Activated CD8-positive, alpha-beta T cell treated with anti-CD3 and anti-CD28 coated beads for 36 hours (primary cell): ENCODE measurements around the gene SAMM50. TPM values are rescaled to one million over a fixed set of nuclear protein-coding genes. Genes with fewer than 3 reads are reported as not detected.

Experiments used
- ATAC-seq: fragments of 200-7000 bp; cut with Tn5 transposase; one replicate; pipeline ENCODE4 v1.10.0; 2021; ENCODE audit warnings: mild to moderate bottlenecking, moderate library complexity
- CTCF ChIA-PET: fragments of 350-600 bp; sonication (Branson Sonifier 250); formaldehyde crosslinking; loops from one replicate; lab custom pipeline; 2021; ENCODE audit warnings: antibody characterized with exemption; lab: Charles Lee
- POLR2A ChIA-PET: fragments of 350-600 bp; sonication (Branson Sonifier 250); formaldehyde crosslinking; loops from one replicate; lab custom pipeline; 2021; ENCODE audit warnings: antibody characterized with exemption; lab: Charles Lee
- DNase-seq: peaks from one replicate; pipeline ENCODE4 v3.0.0-alpha.2; 2020
- H3K27ac Mint-ChIP-seq: one replicate; pipeline ENCODE4 v1.8.0; 2021; ENCODE audit warnings: mild to moderate bottlenecking, mixed read lengths
- H3K27me3 Mint-ChIP-seq: one replicate; pipeline ENCODE4 v1.8.0; 2021; ENCODE audit warnings: mixed read lengths
- H3K36me3 Mint-ChIP-seq: one replicate; pipeline ENCODE4 v1.8.0; 2021; ENCODE audit warnings: low read depth, mixed read lengths
- H3K4me1 Mint-ChIP-seq: one replicate; pipeline ENCODE4 v1.8.0; 2021; ENCODE audit warnings: low read depth, mixed read lengths
- H3K4me3 Mint-ChIP-seq: one replicate; pipeline ENCODE4 v1.8.0; 2021; ENCODE audit warnings: mild to moderate bottlenecking, moderate library complexity, mixed read lengths
- H3K9me3 Mint-ChIP-seq: one replicate; pipeline ENCODE4 v1.8.0; 2021; ENCODE audit warnings: mixed read lengths
- CTCF ChIP-seq: fragments of 200-600 bp; IDR thresholded peaks from one replicate; pipeline ENCODE4 v1.8.0; 2022; ENCODE audit warnings: antibody characterized with exemption, mild to moderate bottlenecking
- intact Hi-C: fragments of 100-400 bp; cut with micrococcal nuclease; formaldehyde crosslinking; loops from one replicate; pipeline ENCODE4 v1.10.0; 2022
- total RNA-seq, 2 experiments: library from RNA; stranded (reverse); gene quantifications; one replicate each; pipeline ENCODE4 v1.2.3, GENCODE V29; 2021

The SAMM50 gene
- total RNA-seq, 2 experiments from 2014 or later, result 41.7 to 42.2 TPM

- intact Hi-C loops, result no loop called here
- Mint-ChIP-seq H3K4me3 (no peak overlapping the region), H3K4me1 (no peaks in the 10 kb centered on the region), H3K9me3 (no peaks in the 10 kb centered on the region), H3K36me3 (no peaks in the 10 kb centered on the region), H3K27me3 (peaks cover 2% of the 10 kb centered on the region), H3K27ac (no peak overlapping the region)
- DNase-seq (peak; percentile 86), ATAC-seq (peak; percentile 99)
- POLR2A ChIA-PET, result interaction anchor here (2.3 kb wide), 1 partner anchor 9 kb away, joined by 11 read pairs; the partner anchor contains the start of gene SAMM50
- CTCF ChIA-PET, result interaction anchor here (0.6 to 4.5 kb wide), 25 partner anchors 9 to 599 kb away, joined by 3 to 33 read pairs (median 4); partner anchors contain the start of genes PNPLA3 and SAMM50
- peak; percentile 83 for TF ChIP-seq CTCF
Measured at GRCh38 chr22:43945632-43946383, 9.4 kb upstream of the SAMM50 start.

DNA sequence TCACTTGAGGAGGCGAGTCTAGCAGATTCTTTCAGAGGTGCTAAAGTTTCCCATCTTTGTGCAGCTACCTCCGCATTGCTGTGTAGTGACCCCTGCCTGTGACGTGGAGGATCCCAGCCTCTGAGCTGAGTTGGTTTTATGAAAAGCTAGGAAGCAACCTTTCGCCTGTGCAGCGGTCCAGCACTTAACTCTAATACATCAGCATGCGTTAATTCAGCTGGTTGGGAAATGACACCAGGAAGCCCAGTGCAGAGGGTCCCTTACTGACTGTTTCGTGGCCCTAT is 8.9 kb upstream of the SAMM50 start:
- Mint-ChIP-seq H3K9me3 (no peaks in the 10 kb centered on the region), H3K36me3 (no peaks in the 10 kb centered on the region), H3K27ac (no peak overlapping the region), H3K27me3 (peaks cover 2% of the 10 kb centered on the region), H3K4me3 (no peak overlapping the region), H3K4me1 (no peaks in the 10 kb centered on the region)
- CTCF ChIA-PET, result interaction anchor here (0.6 to 4.5 kb wide), 22 partner anchors 8 to 600 kb away, joined by 3 to 33 read pairs (median 4); partner anchors contain the start of genes PNPLA3 and SAMM50
- no peak for DNase-seq
- no peak for TF ChIP-seq CTCF
- intact Hi-C loops, result no loop called here
- ATAC-seq, result peak; percentile 41
- POLR2A ChIA-PET, result interaction anchor here (2.3 kb wide), 1 partner anchor 8 kb away, joined by 11 read pairs; the partner anchor contains the start of gene SAMM50

DNA sequence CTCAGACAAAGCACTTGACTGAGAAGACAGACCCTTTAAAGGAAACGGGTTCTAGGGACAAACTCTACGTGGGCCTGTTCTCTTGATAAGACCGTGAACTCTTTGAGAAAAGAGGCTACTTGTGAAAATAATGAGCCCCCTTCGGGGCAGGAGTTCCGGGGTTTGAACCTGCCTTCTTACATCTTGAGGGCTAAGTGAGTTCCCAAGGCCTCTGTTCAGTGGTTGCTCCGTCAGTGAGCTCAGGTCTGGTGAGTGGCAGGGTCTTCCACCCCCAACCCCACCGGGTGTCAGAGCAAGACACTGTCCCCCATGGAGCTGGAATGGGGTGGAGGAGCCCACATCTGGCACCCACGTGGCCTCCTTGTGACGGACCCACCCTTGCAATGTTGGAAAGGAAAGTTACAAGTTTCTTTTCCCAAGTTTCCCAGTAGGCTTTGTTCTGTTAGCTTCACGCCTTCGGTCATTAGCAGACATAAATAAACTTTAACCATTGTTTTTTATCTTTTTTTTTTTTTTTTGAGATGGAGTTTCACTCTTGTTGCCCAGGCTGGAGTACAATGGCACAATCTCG is 6.3 kb upstream of the SAMM50 start:
- intact Hi-C loops, result no loop called here
- peaks cover 2% of the 10 kb centered on the region for H3K27me3 Mint-ChIP-seq
- H3K9me3 Mint-ChIP-seq, result no peaks in the 10 kb centered on the region
- CTCF ChIA-PET, result no interaction called here
- H3K27ac Mint-ChIP-seq, result no peak overlapping the region
- TF ChIP-seq CTCF, result no peak
- H3K4me1 Mint-ChIP-seq, result peaks cover 2% of the 10 kb centered on the region
- POLR2A ChIA-PET, result no interaction called here
- ATAC-seq (no peak), DNase-seq (no peak)
- H3K36me3 Mint-ChIP-seq, result no peaks in the 10 kb centered on the region
- no peak overlapping the region for H3K4me3 Mint-ChIP-seq

DNA sequence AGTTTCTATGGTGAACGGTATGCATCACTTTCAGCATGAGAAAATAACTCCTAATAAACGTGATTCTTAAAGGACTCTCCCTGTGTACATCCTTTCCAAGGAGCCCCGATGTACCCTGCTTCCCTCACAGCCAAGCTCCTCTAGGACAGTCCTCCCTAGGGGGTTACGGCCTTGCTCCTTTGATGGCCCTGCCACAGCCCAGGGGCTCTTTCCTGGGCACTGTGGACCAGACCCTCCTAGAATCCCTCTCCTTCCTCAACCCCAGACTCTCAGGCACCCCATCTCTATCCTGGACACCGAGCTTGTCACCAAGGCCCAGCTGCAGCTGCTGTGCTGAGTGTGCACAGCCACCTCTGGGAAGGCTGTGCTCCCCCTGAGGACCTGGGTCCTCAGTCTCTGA is 3.9 kb upstream of the SAMM50 start:
- no peaks in the 10 kb centered on the region for H3K9me3 Mint-ChIP-seq
- POLR2A ChIA-PET, result no interaction called here
- DNase-seq (no peak), ATAC-seq (no peak)
- peaks cover 14% of the 10 kb centered on the region for H3K4me1 Mint-ChIP-seq
- no peak for TF ChIP-seq CTCF
- intact Hi-C loops, result no loop called here
- H3K4me3 Mint-ChIP-seq, result no peak overlapping the region
- no peaks in the 10 kb centered on the region for H3K27me3 Mint-ChIP-seq
- no peak overlapping the region for H3K27ac Mint-ChIP-seq
- no peaks in the 10 kb centered on the region for H3K36me3 Mint-ChIP-seq
- CTCF ChIA-PET, result no interaction called here

DNA sequence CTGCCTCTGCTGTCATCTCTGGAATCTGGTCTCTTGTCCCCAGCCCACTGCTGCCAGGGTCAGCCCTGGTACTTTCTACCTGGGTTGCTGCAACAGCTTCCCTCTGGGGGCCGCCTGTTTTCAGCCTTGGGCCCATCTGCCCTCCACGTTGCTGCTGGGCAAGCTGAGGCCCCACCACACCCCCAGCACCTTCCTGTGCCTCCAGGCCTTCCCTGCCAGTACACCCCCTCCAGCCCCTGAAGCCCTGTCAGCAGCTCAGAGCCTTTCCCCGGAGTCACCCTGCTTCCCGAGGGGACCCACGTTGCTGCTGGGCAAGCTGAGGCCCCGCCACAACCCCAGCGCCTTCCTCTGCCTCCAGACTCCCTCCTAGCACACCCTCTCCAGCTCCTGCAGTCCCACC is 3.3 kb upstream of the SAMM50 start:
- no peak for DNase-seq
- ATAC-seq, result no peak
- Mint-ChIP-seq H3K36me3 (no peaks in the 10 kb centered on the region), H3K9me3 (no peaks in the 10 kb centered on the region), H3K27ac (no peak overlapping the region), H3K27me3 (no peaks in the 10 kb centered on the region), H3K4me1 (peaks cover 20% of the 10 kb centered on the region), H3K4me3 (no peak overlapping the region)
- intact Hi-C loops, result no loop called here
- TF ChIP-seq CTCF, result no peak
- ChIA-PET CTCF (no interaction called here), POLR2A (no interaction called here)
